K562 (cell line): Measurements from ENCODE around the gene CLDN7. TPM values are rescaled to one million over a fixed set of nuclear protein-coding genes. Genes with fewer than 3 reads are reported as not detected.
A peak's percentile ranks its signal among the peaks of the same experiment; 100 is the strongest.

ENCODE experiments used
- FOSL1 ChIP-seq: fragments of 200-800 bp; sonication (Bioruptor generic); conservative IDR thresholded peaks from 2 replicates; pipeline ENCODE4 v1.6.1; 2016; ENCODE audit warnings: missing genetic modification characterization, missing compliant biosample characterization
- PHF8 ChIP-seq: fragments of 200-600 bp; sonication (generic); IDR thresholded peaks from 2 replicates; pipeline ENCODE4 v1.6.1; 2012; ENCODE audit warnings: mixed run types, mild to moderate bottlenecking, inconsistent platforms, low read length, moderate library complexity, borderline replicate concordance
- POLR2AphosphoS5 ChIP-seq: IDR thresholded peaks from 2 replicates; pipeline ENCODE4 v1.6.1; 2011; ENCODE audit warnings: mild to moderate bottlenecking, low read depth, low read length, moderate library complexity; ENCODE audit not compliant: control insufficient read depth, insufficient read depth
- POLR2H ChIP-seq: IDR thresholded peaks from 2 replicates; pipeline ENCODE4 v1.6.1; 2016; ENCODE audit warnings: missing genetic modification characterization, low read depth, mild to moderate bottlenecking, control low read depth, missing compliant biosample characterization, moderate library complexity
- THAP12 ChIP-seq: fragments of 250-450 bp; sonication (Bioruptor Pico); IDR thresholded peaks from 2 replicates; pipeline ENCODE4 v1.9.0; 2021; ENCODE audit warnings: mild to moderate bottlenecking, inconsistent platforms
- VEZF1 ChIP-seq: fragments of 200-800 bp; sonication (Bioruptor generic); IDR thresholded peaks from 2 replicates; pipeline ENCODE4 v1.6.1; 2017; ENCODE audit warnings: missing genetic modification characterization, missing compliant biosample characterization
- ZBTB8A ChIP-seq: fragments of 450-650 bp; IDR thresholded peaks from 2 replicates; pipeline ENCODE4 v1.6.1; 2018; ENCODE audit warnings: mild to moderate bottlenecking, moderate library complexity; ENCODE audit not compliant: partially characterized antibody
- ZNF3 ChIP-seq: fragments of 250-450 bp; sonication (Bioruptor Pico); IDR thresholded peaks from 2 replicates; pipeline ENCODE4 v1.5.0; 2021; ENCODE audit warnings: mild to moderate bottlenecking, moderate library complexity
- ZNF311 ChIP-seq: fragments of 250-450 bp; sonication (Bioruptor Pico); IDR thresholded peaks from 2 replicates; pipeline ENCODE4 v1.4.0; 2020; ENCODE audit warnings: mild to moderate bottlenecking, moderate library complexity
- ZNF354B ChIP-seq: fragments of 250-450 bp; sonication (Bioruptor Pico); IDR thresholded peaks from 2 replicates; pipeline ENCODE4 v1.4.0; 2020
- ZNF436 ChIP-seq: fragments of 250-450, 450-650 bp; sonication (Bioruptor Pico); formaldehyde crosslinking; IDR thresholded peaks from 2 replicates; pipeline ENCODE4 v1.7.0; 2020; ENCODE audit warnings: mild to moderate bottlenecking
- ZNF717 ChIP-seq: fragments of 250-450 bp; sonication (Bioruptor Pico); IDR thresholded peaks from 2 replicates; pipeline ENCODE4 v1.5.0; 2021
- polyA plus RNA-seq, 8 experiments: library from polyadenylated mRNA; depleted of rRNA in 4 of 8; stranded (reverse) in 5 of 8; unstranded in 3 of 8; fragments of >200 nt; fragmentation: Nextera tagmentation in 2 of 8; fragmentation: Illumina TruSeq in 1 of 8; extraction: Ambion mirVana in 2 of 8; extraction: Trizol in 1 of 8; gene quantifications; 2 replicates each; pipeline versions ENCODE4 v1.2.1 to v1.2.3, GENCODE V29; 2011 to 2014; ENCODE audit warnings: inconsistent platforms in 1 of 8, missing spikeins in 1 of 8
- total RNA-seq, 7 experiments: library from RNA; depleted of rRNA in 6 of 7; stranded (reverse); fragments of >200 nt in 6 of 7; fragmentation: Illumina TruSeq in 2 of 7; extraction: Trizol in 2 of 7; gene quantifications; 2 replicates each; pipeline versions ENCODE4 v1.2.1 to v1.2.3, GENCODE V29; 2011 to 2021; ENCODE audit warnings: low replicate concordance in 1 of 7

The CLDN7 gene
- total and polyA plus RNA-seq, 9 of the 15 experiments (the other 6 are each of a cell fraction or from before 2014, with no cell fraction given), result 2.2 to 14.5 (median 7.6) TPM

- TF ChIP-seq THAP12 (CRISPR knock-in tag) (no peak), ZNF354B (CRISPR knock-in tag) (no peak), ZNF436 (CRISPR knock-in tag) (no peak), PHF8 (peak; percentile 22; the same call in 1 of the 2 replicates), ZBTB8A (no peak), POLR2H (tag) (peak; percentile 49; the same call in 1 of the 2 replicates), ZNF311 (no peak), FOSL1 (0 out of 2 replicates have a peak, but pooled peaks have one; percentile 14), ZNF3 (CRISPR knock-in tag) (no peak), VEZF1 (CRISPR knock-in tag) (peak; percentile 94), ZNF717 (CRISPR knock-in tag) (no peak), POLR2AphosphoS5 (peak; percentile 11; the same call in 1 of the 2 replicates)
- TF ChIP-seq, all 486 proteins: peak for 28
Measured at GRCh38 chr17:7308625-7309433, 46.6 kb upstream of the CLDN7 start (continued).
